GM19324 (cell line): ENCODE data around the gene GRHPR.
A peak's percentile ranks its signal among the peaks of the same experiment; 100 is the strongest.

Experiments
- ATAC-seq: cut with Tn5 transposase; IDR thresholded peaks from one replicate; pipeline ENCODE4 v1.9.1; 2021; ENCODE audit warnings: mild to moderate bottlenecking, moderate library complexity; ENCODE audit not compliant: unreplicated experiment, low FRiP score

GRHPR gene

GRCh38 chr9:37422289-37423104 is at the start of gene GRHPR:
Gene GRHPR, plus strand, starts transcription at chr9:37422696. Its CDS starts 55 bp downstream, at chr9:37422751.
- ATAC-seq, result peak; percentile 93

DNA sequence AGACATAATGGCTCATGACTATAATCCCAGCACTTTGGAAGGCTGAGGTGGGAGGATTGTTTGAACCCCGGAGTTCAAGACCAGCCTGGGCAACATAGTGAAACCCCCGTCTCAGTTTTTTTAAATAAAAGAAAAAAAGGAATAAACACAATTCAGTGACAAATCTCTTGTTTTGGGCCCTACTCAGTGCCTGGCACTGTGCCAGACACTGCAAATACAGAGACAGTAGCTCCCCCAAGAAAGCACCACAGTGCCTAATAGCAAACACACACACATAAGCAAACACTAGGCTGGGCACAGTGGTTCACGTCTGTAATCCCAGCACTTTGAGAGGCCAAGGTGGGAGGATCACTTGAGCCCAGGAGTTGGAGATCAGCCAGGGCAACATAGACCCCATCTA is 49.7 kb upstream of the GRHPR start:
- ATAC-seq, result no peak

GRCh38 chr9:37373621-37374020 is 48.9 kb upstream of the GRHPR start:
- no peak for ATAC-seq

- ATAC-seq, result peak; percentile 35
Measured at GRCh38 chr9:37374892-37375291, 47.6 kb upstream of the GRHPR start.

GRCh38 chr9:37377688-37378612 is 44.5 kb upstream of the GRHPR start:
- no peak for ATAC-seq

GRCh38 chr9:37378613-37379004 is 43.9 kb upstream of the GRHPR start:
- no peak for ATAC-seq

DNA sequence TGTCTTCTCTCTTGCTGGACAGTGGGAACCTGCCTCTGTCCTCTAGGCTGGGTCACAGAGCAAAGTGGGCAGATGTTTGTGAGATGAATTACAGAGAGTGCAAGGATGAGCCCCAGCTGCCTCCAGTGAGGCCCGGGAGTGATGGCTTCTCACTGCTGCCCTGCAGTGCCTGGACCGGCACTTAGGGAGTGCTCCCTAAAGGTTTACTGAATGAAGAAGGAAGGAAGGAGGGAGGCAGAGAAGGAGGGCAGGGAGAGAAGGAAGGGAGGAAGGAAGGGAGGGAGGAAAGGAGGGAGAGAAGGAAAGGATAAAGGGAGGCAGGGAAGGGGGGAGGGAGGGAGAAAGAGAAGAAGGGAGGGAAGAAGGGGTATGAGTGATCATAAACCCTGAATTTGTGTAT is 42.7 kb upstream of the GRHPR start:
- ATAC-seq, result no peak

DNA sequence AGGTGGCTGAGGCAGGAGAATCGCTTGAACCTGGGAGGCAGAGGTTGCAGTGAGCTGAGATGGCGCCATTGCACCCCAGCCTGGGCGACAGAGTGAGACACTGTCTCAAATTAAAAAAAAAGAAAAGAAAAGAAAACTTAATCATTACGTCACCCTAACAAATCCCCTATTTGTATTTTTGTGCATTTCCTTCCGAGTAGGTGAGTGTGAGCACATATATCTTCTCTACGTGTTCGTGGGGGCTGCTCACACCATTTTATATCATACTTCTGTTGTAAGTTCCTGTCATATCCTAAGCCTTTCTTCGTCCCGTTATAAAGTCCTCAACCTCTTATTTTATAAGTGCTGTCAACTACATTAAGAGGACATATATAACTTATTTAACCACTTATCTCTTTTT is 41.9 kb upstream of the GRHPR start:
- ATAC-seq, result no peak

DNA sequence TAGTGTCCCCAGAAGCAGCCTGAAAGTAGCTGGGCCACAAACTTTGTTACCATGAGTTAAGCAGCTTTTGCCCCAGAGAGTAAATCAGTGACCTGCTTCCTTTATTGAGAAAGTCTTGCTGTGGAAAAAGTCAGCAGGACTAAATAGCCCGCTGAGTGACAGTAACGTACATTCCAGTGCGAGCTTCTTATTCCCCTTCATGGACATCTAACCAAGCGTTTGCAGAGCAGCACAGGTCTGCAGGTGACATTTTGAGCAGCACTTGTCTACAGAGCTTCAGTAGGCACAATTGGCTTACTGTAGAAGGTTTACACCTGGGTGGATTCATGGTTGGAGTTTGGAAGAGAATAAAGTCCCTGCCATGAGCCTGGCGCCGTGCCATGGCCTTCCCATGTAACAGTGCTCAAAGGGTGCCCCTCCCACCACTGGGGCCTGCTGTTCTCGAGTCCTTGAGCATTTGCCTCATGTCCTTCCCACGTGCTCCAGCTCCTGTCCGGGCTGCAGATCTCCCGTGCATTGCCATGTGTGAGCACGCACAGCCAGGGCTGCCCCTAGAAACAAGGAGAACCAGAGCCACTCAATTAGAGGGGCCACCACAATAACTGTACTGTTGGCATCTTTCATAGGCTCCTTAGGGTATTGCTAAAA is 41.3 kb upstream of the GRHPR start:
- ATAC-seq, result no peak

GRCh38 chr9:37382161-37382981 is 40.1 kb upstream of the GRHPR start:
- ATAC-seq, result no peak

DNA sequence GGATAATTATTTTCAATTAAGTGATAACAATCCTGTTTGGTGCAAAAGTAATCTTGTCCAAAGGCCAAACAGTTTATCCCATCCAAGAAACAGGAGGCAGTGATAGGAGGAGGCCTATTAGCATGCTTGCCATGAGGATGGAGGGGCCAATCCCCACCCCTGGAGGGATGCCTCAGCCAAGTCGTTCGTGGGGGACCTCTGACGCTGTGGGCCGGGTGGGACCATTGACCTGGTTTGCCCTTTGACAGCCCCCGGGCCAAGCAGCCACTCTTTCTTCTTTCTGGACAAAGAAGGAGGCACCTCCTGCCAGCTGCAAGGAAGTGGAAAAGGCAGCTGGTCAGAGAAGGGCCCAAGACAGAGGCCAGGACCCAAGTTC is 39.5 kb upstream of the GRHPR start:
- no peak for ATAC-seq

GRCh38 chr9:37383393-37383792 is 39.1 kb upstream of the GRHPR start:
- no peak for ATAC-seq

GRCh38 chr9:37383876-37384746 is 38.4 kb upstream of the GRHPR start:
- ATAC-seq, result no peak

DNA sequence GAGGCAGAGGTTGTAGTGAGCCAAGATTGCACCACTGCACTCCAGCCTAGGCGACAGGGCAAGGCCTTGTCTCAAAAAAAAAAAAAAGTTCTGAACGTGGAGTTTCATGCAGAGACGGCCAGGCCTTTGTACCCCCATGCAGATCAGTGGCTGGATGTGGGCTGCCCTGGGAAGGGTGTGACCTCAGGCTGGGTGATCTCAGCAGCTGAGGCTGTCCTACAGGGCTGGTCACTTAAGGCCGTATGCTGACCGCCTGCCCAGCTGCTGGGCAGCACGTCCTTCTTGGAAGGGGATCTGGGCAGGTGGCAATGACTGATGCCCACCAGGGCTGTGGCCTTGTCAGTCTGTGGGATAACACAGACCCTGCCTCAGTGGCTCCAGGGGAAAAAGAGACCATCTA is 37.2 kb upstream of the GRHPR start:
- ATAC-seq, result no peak

DNA sequence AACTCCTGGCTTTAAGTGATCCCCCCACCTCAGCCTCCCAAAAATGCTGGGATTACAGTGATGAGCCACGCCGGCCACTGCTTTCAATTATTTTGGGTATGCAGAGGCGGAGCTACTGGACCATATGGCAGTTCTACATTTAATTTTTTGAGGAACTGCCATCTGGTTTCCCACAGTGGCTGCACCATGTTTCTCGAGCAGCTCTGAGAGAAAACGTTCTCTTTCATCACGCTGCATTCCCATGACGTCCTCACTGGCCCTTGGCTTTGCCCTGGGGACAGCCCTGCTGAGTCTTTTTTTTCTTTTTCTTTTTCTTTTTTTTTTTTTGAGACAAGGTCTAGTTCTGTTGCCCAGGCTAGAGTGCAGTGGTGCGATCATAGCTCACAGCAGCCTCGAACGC is 35.5 kb upstream of the GRHPR start:
- ATAC-seq, result no peak

GRCh38 chr9:37390759-37391158 is 31.7 kb upstream of the GRHPR start:
- peak; percentile 82 for ATAC-seq

GRCh38 chr9:37392272-37392671 is 30.2 kb upstream of the GRHPR start:
- ATAC-seq, result no peak

- no peak for ATAC-seq
Measured at GRCh38 chr9:37395229-37395628, 27.3 kb upstream of the GRHPR start.

DNA sequence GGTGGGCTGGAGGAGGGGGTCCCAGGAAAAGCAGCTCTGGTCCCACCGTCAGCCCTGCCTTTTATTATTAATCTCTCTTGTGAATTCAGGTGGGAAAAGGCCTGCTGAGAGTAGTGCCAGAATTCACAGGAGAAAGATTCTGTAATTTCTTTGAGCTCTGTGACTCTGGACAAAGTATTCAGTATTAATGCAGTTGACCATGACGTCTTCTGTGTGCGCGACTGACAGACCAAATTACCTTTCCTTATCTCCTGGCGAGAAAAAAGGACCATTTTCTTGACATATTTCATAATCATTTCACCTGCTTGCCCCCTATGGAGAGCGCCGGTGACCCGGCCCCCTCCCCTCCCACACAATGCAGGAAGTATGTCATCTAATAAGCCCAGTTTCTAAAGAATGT is 26.8 kb upstream of the GRHPR start:
- ATAC-seq, result no peak
